ENCODE measurements around the gene SSX2IP. TPM values are rescaled to one million over a fixed set of nuclear protein-coding genes. Genes with fewer than 3 reads are reported as not detected.

SSX2IP gene
- polyA plus RNA-seq, 3 donors, result 0.85 to 2.8 (median 2.2) TPM

- DNase-seq, result no peak
- TF ChIP-seq CTCF (IDR thresholded peaks at IDR 0.05), result no peak
- Mint-ChIP-seq H3K27me3 (ENCODE audit: low read depth in 3 of 3) (peaks cover 1 to 5% (median 1%) of the 10 kb centered on the region in 3 donors), H3K27ac (no peak overlapping the region), H3K36me3 (no peaks in the 10 kb centered on the region), H3K4me3 (no peak overlapping the region), H3K9me3 (peaks cover 0 to 3% (median 0%) of the 10 kb centered on the region in 7 donors), H3K4me1 (no peaks in the 10 kb centered on the region)
- Histone ChIP-seq H3K27ac (ENCODE audit: low read depth in 1 of 2, low read length in 2 of 2) (no peak overlapping the region), H3K4me2 (replicated peaks; ENCODE audit: extremely low read depth, low read length, poor library complexity, severe bottlenecking) (no peak overlapping the region), H3K79me2 (ENCODE audit: insufficient read depth, low read length) (no peaks in the 10 kb centered on the region), H3K4me3 (replicated peaks in 1 of 3; ENCODE audit: low read depth in 2 of 3, low read length in 3 of 3) (no peak overlapping the region), H2AFZ (ENCODE audit: insufficient read depth, low read depth, low read length, poor library complexity, severe bottlenecking) (no peak overlapping the region), H3K9ac (ENCODE audit: insufficient read depth, low read length, poor library complexity, severe bottlenecking) (no peak overlapping the region), H3K36me3 (replicated peaks in 1 of 2; ENCODE audit: control insufficient read depth in 1 of 2, insufficient read depth in 2 of 2, low read length in 2 of 2) (no peaks in the 10 kb centered on the region), H3K27me3 (ENCODE audit: control insufficient read depth in 2 of 2, insufficient read depth in 2 of 2, low read length in 2 of 2) (no peaks in the 10 kb centered on the region), H3K9me3 (replicated peaks in 1 of 2; ENCODE audit: control insufficient read depth in 1 of 2, insufficient read depth in 1 of 2, low read length in 2 of 2) (no peaks in the 10 kb centered on the region), H3K4me1 (ENCODE audit: control insufficient read depth in 1 of 2, insufficient read depth in 2 of 2, low read length in 2 of 2) (no peaks in the 10 kb centered on the region), H4K20me1 (ENCODE audit: insufficient read depth, low read length) (no peaks in the 10 kb centered on the region)
- intact Hi-C loops (cut with micrococcal nuclease), result no loop called here
- WGBS (ENCODE audit: insufficient coverage), result 88% methylated on average over 2 of the region's 2 CpGs
Observed at GRCh38 chr1:84721152-84721551, 30.9 kb upstream of the SSX2IP start.

- Histone ChIP-seq H3K79me2 (ENCODE audit: insufficient read depth, low read length) (no peaks in the 10 kb centered on the region), H2AFZ (ENCODE audit: insufficient read depth, low read depth, low read length, poor library complexity, severe bottlenecking) (no peak overlapping the region), H3K4me3 (replicated peaks in 1 of 3; ENCODE audit: low read depth in 2 of 3, low read length in 3 of 3) (no peak overlapping the region), H3K36me3 (replicated peaks in 1 of 2; ENCODE audit: control insufficient read depth in 1 of 2, insufficient read depth in 2 of 2, low read length in 2 of 2) (no peaks in the 10 kb centered on the region), H3K9me3 (replicated peaks in 1 of 2; ENCODE audit: control insufficient read depth in 1 of 2, insufficient read depth in 1 of 2, low read length in 2 of 2) (no peaks in the 10 kb centered on the region), H3K4me2 (replicated peaks; ENCODE audit: extremely low read depth, low read length, poor library complexity, severe bottlenecking) (no peak overlapping the region), H3K27me3 (ENCODE audit: control insufficient read depth in 2 of 2, insufficient read depth in 2 of 2, low read length in 2 of 2) (no peaks in the 10 kb centered on the region), H3K4me1 (ENCODE audit: control insufficient read depth in 1 of 2, insufficient read depth in 2 of 2, low read length in 2 of 2) (no peaks in the 10 kb centered on the region), H4K20me1 (ENCODE audit: insufficient read depth, low read length) (no peaks in the 10 kb centered on the region), H3K9ac (ENCODE audit: insufficient read depth, low read length, poor library complexity, severe bottlenecking) (no peak overlapping the region), H3K27ac (ENCODE audit: low read depth in 1 of 2, low read length in 2 of 2) (no peak overlapping the region)
- no peaks in the 10 kb centered on the region for H3K36me3 Mint-ChIP-seq
- H3K27ac Mint-ChIP-seq, result no peak overlapping the region
- no peak for DNase-seq
- H3K4me1 Mint-ChIP-seq, result no peaks in the 10 kb centered on the region
- peaks cover 1 to 5% (median 4%) of the 10 kb centered on the region in 3 donors for H3K27me3 Mint-ChIP-seq (ENCODE audit: low read depth in 3 of 3)
- H3K4me3 Mint-ChIP-seq, result no peak overlapping the region
- peaks cover 0 to 3% (median 0%) of the 10 kb centered on the region in 7 donors for H3K9me3 Mint-ChIP-seq
- intact Hi-C loops (cut with micrococcal nuclease), result no loop called here
- 100% methylated on average over 2 of the region's 5 CpGs for WGBS (ENCODE audit: insufficient coverage)
- no peak for TF ChIP-seq CTCF (IDR thresholded peaks at IDR 0.05)
Observed at GRCh38 chr1:84720221-84720780, 30.0 kb upstream of the SSX2IP start.

Data from CD14-positive monocyte (primary cell).